Cardiac fibroblast (primary cell): ENCODE results near the gene CST9.

Experiments
- DNase-seq, 2 donors: peaks; one replicate each; pipeline versions ENCODE4 v3.0.0 to v3.0.0-alpha.2; 2010; ENCODE audit warnings: low read depth in 2 of 2
- H3K4me3 ChIP-seq, 2 donors: replicated peaks in 1 of 2; 1 replicate in 1 of 2; 2 replicates in 1 of 2; pipeline ENCODE4 v1.5.1; 2011; ENCODE audit warnings: low read depth in 2 of 2, low read length in 2 of 2, mild to moderate bottlenecking in 2 of 2, moderate library complexity in 1 of 2
- TF ChIP-seq, protein P1 (sequence below): IDR thresholded peaks from one replicate; pipeline ENCODE4 v1.5.1; 2011; ENCODE audit warnings: low read depth, mild to moderate bottlenecking, low read length, inconsistent platforms

The CST9 gene

DNA sequence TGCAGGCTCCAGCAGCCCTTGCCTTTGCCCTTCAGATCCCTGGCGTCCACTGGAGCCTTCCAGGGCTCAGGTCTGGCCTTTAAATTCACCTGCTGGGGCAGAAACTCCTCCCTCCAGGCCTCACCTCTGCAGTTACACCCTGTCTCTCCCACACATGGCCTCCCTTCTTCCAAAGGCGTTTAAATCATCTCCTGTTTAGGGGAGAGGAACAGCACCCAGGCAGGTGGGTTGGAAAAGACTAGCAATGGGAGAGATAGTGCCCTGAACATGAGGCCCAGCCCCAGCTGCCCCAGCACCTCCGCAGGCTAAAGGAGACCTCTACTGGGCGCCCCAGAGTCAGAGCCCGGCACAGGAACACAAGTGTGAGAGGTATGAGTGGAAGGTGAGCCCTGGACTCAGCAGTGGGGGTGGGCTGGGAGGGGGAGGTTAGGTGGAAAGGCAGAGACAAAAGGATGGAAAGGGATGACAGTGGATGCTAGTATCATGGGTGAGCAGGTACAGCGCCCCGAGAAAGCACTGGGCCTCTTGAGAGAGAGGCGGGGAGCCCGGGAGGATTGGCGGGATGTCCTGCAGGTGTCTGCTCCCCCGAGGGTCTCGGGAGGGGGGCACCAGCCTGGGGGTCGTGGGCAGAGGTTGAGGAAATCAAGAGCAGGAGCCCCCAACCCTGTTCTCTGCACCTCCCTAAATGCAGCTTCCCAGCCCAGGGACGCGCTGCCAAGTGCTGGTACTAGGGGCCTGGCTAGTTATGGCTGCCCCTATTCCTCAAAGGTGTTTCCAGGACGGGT is at the start of gene CST9:
Gene CST9 (minus strand): TSS at position 51 of the 785 bp plus-strand sequence. CDS start 53 bp downstream, outside the sequence.
- no peak for DNase-seq
- TF ChIP-seq, protein P1, sequence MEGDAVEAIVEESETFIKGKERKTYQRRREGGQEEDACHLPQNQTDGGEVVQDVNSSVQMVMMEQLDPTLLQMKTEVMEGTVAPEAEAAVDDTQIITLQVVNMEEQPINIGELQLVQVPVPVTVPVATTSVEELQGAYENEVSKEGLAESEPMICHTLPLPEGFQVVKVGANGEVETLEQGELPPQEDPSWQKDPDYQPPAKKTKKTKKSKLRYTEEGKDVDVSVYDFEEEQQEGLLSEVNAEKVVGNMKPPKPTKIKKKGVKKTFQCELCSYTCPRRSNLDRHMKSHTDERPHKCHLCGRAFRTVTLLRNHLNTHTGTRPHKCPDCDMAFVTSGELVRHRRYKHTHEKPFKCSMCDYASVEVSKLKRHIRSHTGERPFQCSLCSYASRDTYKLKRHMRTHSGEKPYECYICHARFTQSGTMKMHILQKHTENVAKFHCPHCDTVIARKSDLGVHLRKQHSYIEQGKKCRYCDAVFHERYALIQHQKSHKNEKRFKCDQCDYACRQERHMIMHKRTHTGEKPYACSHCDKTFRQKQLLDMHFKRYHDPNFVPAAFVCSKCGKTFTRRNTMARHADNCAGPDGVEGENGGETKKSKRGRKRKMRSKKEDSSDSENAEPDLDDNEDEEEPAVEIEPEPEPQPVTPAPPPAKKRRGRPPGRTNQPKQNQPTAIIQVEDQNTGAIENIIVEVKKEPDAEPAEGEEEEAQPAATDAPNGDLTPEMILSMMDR = no peak
- H3K4me3 ChIP-seq = no peak within 1 kb of the TSS

GRCh38 chr20:23654717-23655116 is 49.0 kb upstream of the CST9 start:
- DNase-seq = no peak
- H3K4me3 ChIP-seq = no peak overlapping the region
- TF ChIP-seq, protein P1 = no peak

GRCh38 chr20:23654000-23654399 is 48.3 kb upstream of the CST9 start:
- DNase-seq = no peak
- TF ChIP-seq, protein P1 = no peak
- H3K4me3 ChIP-seq = no peak overlapping the region

DNA sequence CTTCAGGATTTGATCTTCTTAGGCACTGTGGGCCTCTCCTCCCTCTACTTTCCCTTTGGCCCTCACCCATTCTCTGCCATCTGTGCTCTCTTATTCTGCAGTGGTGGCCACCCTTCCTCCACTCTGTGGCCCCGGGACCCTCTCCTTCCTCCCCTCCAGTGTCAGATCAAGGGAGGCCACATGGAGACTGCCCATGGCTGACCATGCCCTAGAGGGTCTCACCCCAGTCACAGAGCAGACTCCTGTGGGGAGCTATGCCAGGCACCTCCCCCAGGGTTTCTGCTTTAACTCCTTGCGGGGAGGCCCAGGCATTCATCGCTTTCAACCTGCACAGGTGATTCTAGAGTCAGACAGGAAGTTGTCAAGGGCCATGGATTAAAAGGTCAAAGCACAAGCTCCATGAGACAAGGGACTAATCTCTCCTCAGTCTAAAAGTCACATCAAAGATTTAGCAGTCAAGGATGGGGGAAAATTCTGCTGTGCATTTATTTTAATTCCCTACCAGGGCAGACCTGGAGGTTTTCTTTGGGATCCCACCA is 47.8 kb upstream of the CST9 start:
- no peak for DNase-seq
- TF ChIP-seq, protein P1 = no peak
- H3K4me3 ChIP-seq = no peak overlapping the region

DNA sequence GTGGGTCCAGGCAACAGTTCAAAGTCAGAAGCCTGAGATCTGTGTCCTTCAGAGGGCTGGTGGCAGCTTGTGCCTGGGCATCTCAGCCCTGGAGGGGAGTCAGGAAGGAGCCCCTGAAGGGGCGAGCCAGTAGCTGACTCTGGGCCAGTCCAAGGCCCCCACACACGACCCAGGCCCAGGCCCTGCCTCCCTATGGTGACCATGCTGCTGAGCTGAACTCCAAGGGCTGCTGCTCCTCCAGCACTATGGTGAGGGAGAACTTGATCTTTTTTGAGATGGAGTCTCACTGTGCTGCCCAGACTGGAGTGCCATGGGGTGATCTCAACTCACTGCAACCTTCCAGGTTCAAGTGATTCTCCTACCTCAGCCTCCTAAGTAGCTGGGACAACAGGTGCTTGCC is 47.2 kb upstream of the CST9 start:
- DNase-seq = no peak
- H3K4me3 ChIP-seq = no peak overlapping the region
- TF ChIP-seq, protein P1 = no peak

DNA sequence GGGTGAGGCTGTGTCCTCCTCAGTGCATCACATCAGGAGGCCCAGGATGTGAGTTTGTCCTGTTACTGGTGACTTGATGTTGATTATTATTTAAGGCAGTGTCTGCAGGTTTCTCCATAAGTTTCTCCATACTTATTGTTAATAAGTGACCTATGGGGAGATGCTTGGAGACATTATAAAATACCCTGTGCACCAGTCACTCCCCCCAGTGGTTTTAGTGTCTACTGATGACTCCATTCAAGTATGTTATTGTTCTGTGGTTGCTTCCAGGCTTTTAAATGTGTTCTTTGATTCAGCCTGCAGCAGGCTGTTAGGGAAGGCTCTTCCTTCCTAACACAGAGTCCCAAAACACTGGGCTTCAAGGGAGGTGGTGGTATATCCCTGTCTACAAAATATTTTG is 46.7 kb upstream of the CST9 start:
- H3K4me3 ChIP-seq = no peak overlapping the region
- DNase-seq = peak in 1 of 2 donors; percentile 40
- TF ChIP-seq, protein P1 = no peak
